H1 (cell line): Measurements from ENCODE around the gene BRD7. TPM values are rescaled to one million over a fixed set of nuclear protein-coding genes. Genes with fewer than 3 reads are reported as not detected.

ENCODE experiments used
- CTCF ChIA-PET: fragments of 300-600 bp; sonication (Branson Sonifier 250); formaldehyde crosslinking; loops from one replicate; lab custom pipeline; 2021; ENCODE audit not compliant: partially characterized antibody; lab: Charles Lee
- POLR2A ChIA-PET: fragments of 300-600 bp; sonication (Branson Sonifier 250); formaldehyde crosslinking; loops from one replicate; lab custom pipeline; 2021; ENCODE audit warnings: inconsistent platforms; ENCODE audit not compliant: partially characterized antibody; lab: Charles Lee
- DNase-seq, 2 experiments: peaks; one replicate each; pipeline versions ENCODE4 v3.0.0 to v3.0.0-alpha.2; 2010 to 2022; ENCODE audit warnings: low spot score in 2 of 2, low read depth in 1 of 2, mixed read lengths in 1 of 2
- FAIRE-seq: peaks from 2 replicates; lab custom pipeline; 2011; peaks lifted over from hg19 to GRCh38; lab: Jason Lieb, UNC
- H2AFZ ChIP-seq: 2 replicates; pipeline ENCODE4 v1.8.1; 2012; ENCODE audit warnings: low read length, inconsistent platforms
- H2AK5ac ChIP-seq: 2 replicates; pipeline ENCODE4 v1.6.1; 2013; ENCODE audit warnings: low read depth, low read length
- H2BK120ac ChIP-seq: replicated peaks from 2 replicates; pipeline ENCODE3; 2013; ENCODE audit warnings: low read depth, low read length, inconsistent platforms
- H2BK12ac ChIP-seq: 2 replicates; pipeline ENCODE4 v1.6.1; 2013; ENCODE audit warnings: low read depth, low read length
- H2BK15ac ChIP-seq: 2 replicates; pipeline ENCODE4 v1.6.1; 2013; ENCODE audit warnings: low read length
- H2BK20ac ChIP-seq: 2 replicates; pipeline ENCODE4 v1.6.1; 2013; ENCODE audit warnings: low read length
- H2BK5ac ChIP-seq: 2 replicates; pipeline ENCODE4 v1.6.1; 2013; ENCODE audit warnings: low read depth, low read length
- H3K14ac ChIP-seq: 2 replicates; pipeline ENCODE4 v1.6.1; 2013; ENCODE audit warnings: inconsistent platforms; ENCODE audit not compliant: insufficient read length
- H3K18ac ChIP-seq: 2 replicates; pipeline ENCODE4 v1.6.1; 2013; ENCODE audit warnings: low read length; ENCODE audit errors: extremely low read depth
- H3K23ac ChIP-seq: 2 replicates; pipeline ENCODE4 v1.6.1; 2013; ENCODE audit warnings: inconsistent platforms; ENCODE audit not compliant: insufficient read length
- H3K23me2 ChIP-seq: 2 replicates; pipeline ENCODE4 v1.6.1; 2013; ENCODE audit warnings: low read depth, low read length
- H3K27ac ChIP-seq: 2 replicates; pipeline ENCODE4 v1.6.1; 2011; ENCODE audit warnings: low read depth, low read length, inconsistent platforms
- H3K27me3 ChIP-seq, 4 experiments: replicated peaks in 1 of 4; 1 replicate in 1 of 4; 2 replicates in 3 of 4; pipeline versions ENCODE4 v1.6.1 to v1.8.1; 2011 to 2013; ENCODE audit warnings: low read length in 3 of 4, mild to moderate bottlenecking in 3 of 4, inconsistent platforms in 2 of 4, mixed read lengths in 2 of 4, moderate library complexity in 1 of 4; ENCODE audit not compliant: control insufficient read depth in 3 of 4, insufficient read depth in 3 of 4; ENCODE audit errors: extremely low read depth in 1 of 4
- H3K36me3 ChIP-seq, 4 experiments: 2 replicates each; pipeline versions ENCODE4 v1.6.1 to v1.8.1; 2011 to 2013; ENCODE audit warnings: mild to moderate bottlenecking in 4 of 4, low read length in 3 of 4, moderate library complexity in 2 of 4, control low read depth in 1 of 4, inconsistent platforms in 1 of 4; ENCODE audit not compliant: insufficient read depth in 4 of 4, control insufficient read depth in 2 of 4
- H3K4ac ChIP-seq: replicated peaks from 2 replicates; pipeline ENCODE3; 2013; ENCODE audit warnings: low read length, low read depth, mixed read lengths, inconsistent platforms; ENCODE audit not compliant: insufficient read length
- H3K4me1 ChIP-seq, 4 experiments: replicated peaks in 1 of 4; 1 replicate in 1 of 4; 2 replicates in 3 of 4; pipeline versions ENCODE4 v1.6.1 to v1.8.1; 2011 to 2013; ENCODE audit warnings: low read length in 3 of 4, inconsistent platforms in 2 of 4, mixed read lengths in 1 of 4; ENCODE audit not compliant: insufficient read depth in 4 of 4, control insufficient read depth in 3 of 4
- H3K4me2 ChIP-seq, 2 experiments: 2 replicates each; pipeline versions ENCODE4 v1.6.1 to v1.8.1; 2011 to 2013; ENCODE audit warnings: low read depth in 2 of 2, low read length in 2 of 2, control low read depth in 1 of 2, inconsistent platforms in 1 of 2, mild to moderate bottlenecking in 1 of 2; ENCODE audit not compliant: insufficient read depth in 1 of 2
- H3K4me3 ChIP-seq, 4 experiments: fragments of 200-600, 300-600 bp in 1 of 4; sonication (generic), shearing (Covaris generic), sonication (Bioruptor Twin) in 1 of 4; 2 replicates each; pipeline versions ENCODE4 v1.5.1 to v1.8.1; 2011 to 2016; ENCODE audit warnings: low read length in 4 of 4, low read depth in 3 of 4, control low read depth in 2 of 4, inconsistent platforms in 2 of 4, mild to moderate bottlenecking in 2 of 4, mixed read lengths in 1 of 4, moderate library complexity in 1 of 4; ENCODE audit not compliant: insufficient read depth in 2 of 4; ENCODE audit errors: extremely low read depth in 1 of 4
- H3K56ac ChIP-seq: replicated peaks from 2 replicates; pipeline ENCODE3; 2013; ENCODE audit warnings: low read depth, mild to moderate bottlenecking, mixed read lengths, low read length, inconsistent platforms; ENCODE audit not compliant: insufficient read length
- H3K79me1 ChIP-seq: 2 replicates; pipeline ENCODE4 v1.6.1; 2013; ENCODE audit warnings: low read depth, low read length, control low read depth
- H3K79me2 ChIP-seq, 2 experiments: 2 replicates each; pipeline versions ENCODE4 v1.6.1 to v1.8.1; 2012 to 2013; ENCODE audit warnings: low read length in 2 of 2, mild to moderate bottlenecking in 2 of 2, inconsistent platforms in 1 of 2; ENCODE audit not compliant: insufficient read depth in 2 of 2, control insufficient read depth in 1 of 2
- H3K9ac ChIP-seq, 4 experiments: replicated peaks in 1 of 4; 1 replicate in 1 of 4; 2 replicates in 3 of 4; pipeline versions ENCODE4 v1.6.1 to v1.8.1; 2011 to 2013; ENCODE audit warnings: low read depth in 3 of 4, low read length in 3 of 4, control low read depth in 2 of 4, mild to moderate bottlenecking in 2 of 4, moderate library complexity in 2 of 4, inconsistent platforms in 1 of 4; ENCODE audit errors: extremely low read depth in 1 of 4
- H3K9me3 ChIP-seq, 2 experiments: 2 replicates each; pipeline versions ENCODE4 v1.6.1 to v1.8.1; 2012 to 2013; ENCODE audit warnings: mild to moderate bottlenecking in 2 of 2, moderate library complexity in 2 of 2, control low read depth in 1 of 2, inconsistent platforms in 1 of 2, low read depth in 1 of 2, low read length in 1 of 2, mixed read lengths in 1 of 2; ENCODE audit not compliant: insufficient read depth in 2 of 2
- H4K20me1 ChIP-seq, 2 experiments: replicated peaks in 1 of 2; 2 replicates each; pipeline versions ENCODE3 to v1.8.1; 2011 to 2013; ENCODE audit warnings: inconsistent platforms in 2 of 2, low read length in 2 of 2, mild to moderate bottlenecking in 1 of 2; ENCODE audit not compliant: insufficient read depth in 2 of 2, control insufficient read depth in 1 of 2
- H4K5ac ChIP-seq: 2 replicates; pipeline ENCODE4 v1.6.1; 2013; ENCODE audit warnings: low read length, low read depth, mixed read lengths, inconsistent platforms; ENCODE audit not compliant: insufficient read length
- H4K8ac ChIP-seq: 2 replicates; pipeline ENCODE4 v1.8.0; 2013; ENCODE audit warnings: mild to moderate bottlenecking, moderate library complexity, low read length, inconsistent platforms; ENCODE audit not compliant: insufficient read depth; ENCODE audit errors: extremely low read depth
- H4K91ac ChIP-seq: replicated peaks from 2 replicates; pipeline ENCODE3; 2013; ENCODE audit warnings: low read length, mixed read lengths, inconsistent platforms; ENCODE audit not compliant: insufficient read length
- CBX8 ChIP-seq: fragments of 300-800, 300-1000 bp; sonication (generic); IDR thresholded peaks from 2 replicates; pipeline ENCODE4 v1.7.1; 2016; ENCODE audit warnings: low read depth, low read length, borderline replicate concordance
- HDAC6 ChIP-seq: IDR thresholded peaks from one replicate; pipeline ENCODE4 v1.7.1; 2012; ENCODE audit warnings: low read depth, mild to moderate bottlenecking, inconsistent platforms, low read length, moderate library complexity
- KDM5A ChIP-seq: fragments of 200-600 bp; IDR thresholded peaks from 2 replicates; pipeline ENCODE4 v1.7.1; 2012; ENCODE audit warnings: mild to moderate bottlenecking, low read length, inconsistent platforms, mixed read lengths
- NANOG ChIP-seq: IDR thresholded peaks from 2 replicates; pipeline ENCODE4 v1.6.1; 2011; ENCODE audit warnings: low read length, low read depth, mild to moderate bottlenecking, inconsistent platforms; ENCODE audit not compliant: insufficient read depth, poor library complexity, severe bottlenecking
- RAD21 ChIP-seq, 2 experiments: IDR thresholded peaks in 1 of 2; conservative IDR thresholded peaks in 1 of 2; 2 replicates each; pipeline ENCODE4 v1.6.1; 2011; ENCODE audit warnings: low read depth in 2 of 2, low read length in 2 of 2, improper control_type of control experiment in 1 of 2, inconsistent platforms in 1 of 2, mild to moderate bottlenecking in 1 of 2, moderate library complexity in 1 of 2
- RBBP5 ChIP-seq: IDR thresholded peaks from 2 replicates; pipeline ENCODE4 v1.7.1; 2012; ENCODE audit warnings: low read depth, mild to moderate bottlenecking, inconsistent platforms, low read length, moderate library complexity, borderline replicate concordance
- RXRA ChIP-seq: IDR thresholded peaks from 2 replicates; pipeline ENCODE4 v1.6.1; 2011; ENCODE audit warnings: low read depth, mild to moderate bottlenecking, low read length, moderate library complexity; ENCODE audit not compliant: insufficient read depth
- TAF7 ChIP-seq: optimal IDR thresholded peaks from 2 replicates; pipeline ENCODE3; 2011; ENCODE audit warnings: low read depth, mild to moderate bottlenecking, inconsistent platforms, low read length, moderate library complexity, borderline replicate concordance
- WGBS, 2 experiments: shearing (Covaris generic) in 1 of 2; methylation state at CpG; one replicate each; pipeline versions ENCODE4 v1.1.6 to v1.1.7; 2013 to 2015; ENCODE audit warnings: low lambda C conversion rate in 2 of 2, mixed read lengths in 2 of 2, inconsistent platforms in 1 of 2, low coverage in 1 of 2, missing lambda C conversion rate in 1 of 2; ENCODE audit not compliant: insufficient replicate concordance in 2 of 2, insufficient coverage in 1 of 2, insufficient read length in 1 of 2; ENCODE audit errors: extremely low coverage in 1 of 2, missing lambda C conversion rate in 1 of 2; 5-methylcytosine and 5-hydroxymethylcytosine counted together
- polyA plus RNA-seq, 7 experiments: library from polyadenylated mRNA; depleted of rRNA in 3 of 7; stranded (reverse) in 5 of 7; unstranded in 2 of 7; fragments of >200 nt in 5 of 7; fragments of 200-250 nt in 2 of 7; gene quantifications; 1 replicate in 5 of 7; 2 replicates in 1 of 7; 4 replicates in 1 of 7; pipeline versions ENCODE4 v1.2.1 to v1.2.3, GENCODE V29; 2011 to 2013; ENCODE audit warnings: missing spikeins in 2 of 7, mixed read lengths in 2 of 7
- total RNA-seq: library from RNA; stranded (reverse); fragmentation: NEBNext Ultra II Directional; extraction: Animal tissue kit (Norgen Biotek cat#: 25700); gene quantifications from 2 replicates; pipeline ENCODE4 v1.2.1, GENCODE V29; 2021

Gene BRD7
- total and polyA plus RNA-seq, 2 of the 8 experiments (the other 6 are each of a cell fraction or from before 2014, with no cell fraction given): 42.5 to 120 TPM

DNA sequence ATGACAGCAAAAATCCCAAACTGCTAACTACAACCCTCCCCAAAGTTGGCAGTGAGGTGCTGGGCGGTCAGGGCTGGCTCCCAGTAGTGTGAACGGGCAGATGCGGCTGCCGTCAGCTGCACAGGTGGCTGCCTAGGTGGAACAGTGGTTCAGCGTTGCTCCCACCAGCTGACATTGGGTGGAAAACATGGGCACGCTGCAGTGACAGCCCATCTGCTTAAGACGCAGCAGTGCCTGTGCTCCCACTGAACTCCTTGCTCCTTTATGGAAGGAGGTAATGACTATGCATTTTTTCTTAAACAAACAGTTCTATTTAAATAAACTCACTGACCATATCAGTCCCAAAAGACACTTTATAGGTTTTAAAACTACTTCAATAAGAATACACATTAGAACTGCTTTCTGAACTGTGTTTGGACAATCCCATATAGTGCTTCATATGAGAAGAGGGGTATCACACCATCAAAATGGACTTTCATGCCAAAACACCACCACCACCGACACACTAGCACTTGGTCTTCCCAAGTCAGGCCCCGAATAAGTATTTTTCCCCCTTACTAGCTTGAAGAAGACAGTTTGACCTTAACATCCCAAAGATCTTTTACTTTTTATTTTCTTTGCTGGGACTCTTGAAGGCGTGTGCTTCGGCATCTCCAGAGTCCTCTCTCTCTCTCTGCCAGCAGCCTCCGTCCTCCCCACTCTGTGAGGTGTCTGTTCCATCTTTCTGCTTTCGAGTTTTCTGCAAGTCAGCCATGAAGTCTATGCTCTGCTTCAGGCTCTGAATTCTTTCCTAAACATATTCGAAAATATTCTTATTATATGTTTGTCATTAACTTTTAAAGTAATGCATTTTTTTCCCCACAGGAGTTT lies 34.4 kb downstream of the BRD7 start:
- POLR2A ChIA-PET: no interaction called here
- FAIRE-seq: no peak
- peak overlapping the region; percentile 86; the same call in 1 of the 2 replicates for H4K8ac ChIP-seq
- TF ChIP-seq RBBP5 (no peak), RAD21 (IDR thresholded peaks at IDR 0.05 in 1 of 2, conservative IDR thresholded peaks at IDR 0.05 in 1 of 2; ENCODE audit: low read depth in 2 of 2, low read length in 2 of 2) (no peak), HDAC6 (no peak), NANOG (no peak), TAF7 (no peak), RXRA (no peak), KDM5A (no peak), CBX8 (no peak)

More for the DNA sequence above, 34.4 kb downstream of the BRD7 start:
- peaks cover 4 to 38% (median 15%) of the 10 kb centered on the region in 4 experiments for H3K36me3 ChIP-seq
- H3K56ac ChIP-seq: no peak overlapping the region
- H3K9me3 ChIP-seq: no peaks in the 10 kb centered on the region
- peaks cover 0 to 7% of the 10 kb centered on the region in 2 experiments; a peak in 1 of 4 replicates for H3K79me2 ChIP-seq
- no peak overlapping the region for H2BK120ac ChIP-seq
- H3K4me1 ChIP-seq: no peaks in the 10 kb centered on the region
- H3K18ac ChIP-seq: no peak overlapping the region
- H3K4me3 ChIP-seq: no peak overlapping the region
- H3K23me2 ChIP-seq: no peaks in the 10 kb centered on the region
- no peak overlapping the region for H3K23ac ChIP-seq
- H2BK5ac ChIP-seq: 0 out of 2 replicates have a peak overlapping the region, but pooled peaks have one; percentile 71
- no peak for DNase-seq
- no peaks in the 10 kb centered on the region for H3K27me3 ChIP-seq
- H4K20me1 ChIP-seq: peaks cover 1 to 5% of the 10 kb centered on the region in 2 experiments
- no peak overlapping the region for H2BK15ac ChIP-seq
- no peak overlapping the region for H3K4me2 ChIP-seq
- H3K9ac ChIP-seq: no peak overlapping the region
- H4K91ac ChIP-seq: no peak overlapping the region
- H4K5ac ChIP-seq: no peak overlapping the region
- H3K4ac ChIP-seq: no peak overlapping the region
- H3K14ac ChIP-seq: no peak overlapping the region
- H2AK5ac ChIP-seq: no peak overlapping the region
- 91% methylated on average over 14 of the region's 14 CpGs; no CpG with 5 or more reads in 1 of the 2 experiments for WGBS, 2 experiments
- CTCF ChIA-PET: no interaction called here
- no peaks in the 10 kb centered on the region for H3K79me1 ChIP-seq
- no peak overlapping the region for H2AFZ ChIP-seq
- no peak overlapping the region; the same call in 1 of the 2 replicates for H3K27ac ChIP-seq
- H2BK20ac ChIP-seq: no peak overlapping the region
- H2BK12ac ChIP-seq: no peak overlapping the region
